GM18870 (cell line): ENCODE measurements around the gene TLCD2.
"Not testable (repeated sequence)": the region's sequence is repeated elsewhere in the genome, so short reads cannot be mapped to it uniquely, and the experiment has no call there.

ENCODE experiments used
- ATAC-seq: cut with Tn5 transposase; IDR thresholded peaks from one replicate; pipeline ENCODE4 v1.9.1; 2021; ENCODE audit warnings: moderate library complexity; ENCODE audit not compliant: unreplicated experiment

The TLCD2 gene

GRCh38 chr17:1709971-1710806, at the start of gene TLCD2:
TLCD2 (minus strand) TSS chr17:1710377; CDS start chr17:1710242, 135 bp downstream.
- no peak for ATAC-seq

- ATAC-seq: no peak
These were observed 49.4 kb upstream of the TLCD2 start for GRCh38 chr17:1759529-1759928.

GRCh38 chr17:1758807-1759206, 48.6 kb upstream of the TLCD2 start:
- no peak for ATAC-seq

- ATAC-seq: no peak
These were observed 45.7 kb upstream of the TLCD2 start for GRCh38 chr17:1755827-1756262.

- no peak for ATAC-seq
These were observed 45.2 kb upstream of the TLCD2 start for GRCh38 chr17:1755252-1755826.

GRCh38 chr17:1754430-1755112, 44.4 kb upstream of the TLCD2 start:
- ATAC-seq: no peak

GRCh38 chr17:1753767-1754429, 43.7 kb upstream of the TLCD2 start:
- ATAC-seq: no peak

- ATAC-seq: no peak
These were observed 42.5 kb upstream of the TLCD2 start for GRCh38 chr17:1752425-1753262.

GRCh38 chr17:1750628-1751027, 40.5 kb upstream of the TLCD2 start:
- ATAC-seq: no peak

- no peak for ATAC-seq
These were observed 36.9 kb upstream of the TLCD2 start for GRCh38 chr17:1746975-1747543.

GRCh38 chr17:1745513-1746020, 35.4 kb upstream of the TLCD2 start:
- ATAC-seq: no peak

- no peak for ATAC-seq
These were observed 34.7 kb upstream of the TLCD2 start for GRCh38 chr17:1744551-1745512.

- ATAC-seq: no peak
These were observed 32.9 kb upstream of the TLCD2 start for GRCh38 chr17:1743088-1743439.

GRCh38 chr17:1742371-1743087, 32.4 kb upstream of the TLCD2 start, which contains the start of gene SERPINF2:
SERPINF2 (plus strand) TSS chr17:1742871; CDS start chr17:1744996, 2,125 bp downstream.
- no peak for ATAC-seq

GRCh38 chr17:1741899-1742298, 31.7 kb upstream of the TLCD2 start:
- ATAC-seq: not testable (repeated sequence)

GRCh38 chr17:1737531-1738291, 27.5 kb upstream of the TLCD2 start:
- ATAC-seq: no peak
